GM12875 (cell line): ENCODE results near the gene MGAT3.

Experiments
- H3K4me3 ChIP-seq: one replicate; pipeline ENCODE4 v1.5.1; 2011; ENCODE audit warnings: low read depth, low read length, control low read depth
- TF ChIP-seq, protein P1 (sequence below): IDR thresholded peaks from 2 replicates; pipeline ENCODE4 v1.5.1; 2011; ENCODE audit warnings: low read depth, mild to moderate bottlenecking, control low read depth, inconsistent platforms, low read length, moderate library complexity, borderline replicate concordance; ENCODE audit not compliant: insufficient read depth

MGAT3 gene

DNA sequence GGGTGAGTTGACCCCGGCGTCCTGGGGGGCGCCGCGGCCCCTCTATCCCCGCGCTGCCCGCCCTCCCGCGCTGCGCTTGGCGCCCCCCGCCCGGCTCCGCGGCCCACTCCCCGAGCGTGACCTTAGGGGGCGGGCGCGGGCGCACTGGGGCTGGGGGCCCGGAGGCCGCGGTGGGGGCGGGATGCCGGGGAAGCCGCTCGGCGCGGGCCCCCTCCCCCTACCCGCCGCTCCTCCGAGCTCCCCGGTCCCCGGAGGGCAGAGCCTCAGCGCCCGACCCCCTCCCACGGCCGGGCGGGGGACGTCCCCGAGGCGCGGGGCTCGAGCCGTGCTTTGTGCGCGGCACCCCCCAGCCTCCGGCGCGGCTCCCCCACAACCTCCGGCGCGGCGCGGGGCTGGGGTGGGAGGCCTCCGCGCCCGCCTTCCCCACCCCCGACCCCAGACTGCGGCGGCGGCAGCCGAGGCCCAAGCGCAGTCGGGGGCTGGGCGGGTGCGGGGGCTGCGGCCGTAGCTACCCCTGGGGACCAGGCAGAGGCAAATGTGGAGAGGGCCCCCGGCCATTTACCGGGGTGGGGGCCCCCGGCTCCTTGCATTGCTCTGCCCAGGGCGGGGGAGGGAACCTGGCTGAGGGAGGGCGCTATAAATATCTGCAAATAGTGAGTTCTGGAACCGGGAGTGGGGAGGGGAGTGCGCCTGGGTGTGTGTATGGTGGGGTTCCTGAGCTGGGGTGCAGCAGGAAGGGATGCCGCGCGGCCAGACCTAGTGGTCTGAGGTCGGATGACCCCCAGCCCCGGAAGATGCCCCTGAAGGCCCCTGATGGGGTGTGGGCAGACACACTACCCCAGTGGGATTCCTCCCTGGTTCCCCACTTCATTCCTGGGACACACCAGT, 988 bp downstream of the MGAT3 start:
- TF ChIP-seq, protein P1, sequence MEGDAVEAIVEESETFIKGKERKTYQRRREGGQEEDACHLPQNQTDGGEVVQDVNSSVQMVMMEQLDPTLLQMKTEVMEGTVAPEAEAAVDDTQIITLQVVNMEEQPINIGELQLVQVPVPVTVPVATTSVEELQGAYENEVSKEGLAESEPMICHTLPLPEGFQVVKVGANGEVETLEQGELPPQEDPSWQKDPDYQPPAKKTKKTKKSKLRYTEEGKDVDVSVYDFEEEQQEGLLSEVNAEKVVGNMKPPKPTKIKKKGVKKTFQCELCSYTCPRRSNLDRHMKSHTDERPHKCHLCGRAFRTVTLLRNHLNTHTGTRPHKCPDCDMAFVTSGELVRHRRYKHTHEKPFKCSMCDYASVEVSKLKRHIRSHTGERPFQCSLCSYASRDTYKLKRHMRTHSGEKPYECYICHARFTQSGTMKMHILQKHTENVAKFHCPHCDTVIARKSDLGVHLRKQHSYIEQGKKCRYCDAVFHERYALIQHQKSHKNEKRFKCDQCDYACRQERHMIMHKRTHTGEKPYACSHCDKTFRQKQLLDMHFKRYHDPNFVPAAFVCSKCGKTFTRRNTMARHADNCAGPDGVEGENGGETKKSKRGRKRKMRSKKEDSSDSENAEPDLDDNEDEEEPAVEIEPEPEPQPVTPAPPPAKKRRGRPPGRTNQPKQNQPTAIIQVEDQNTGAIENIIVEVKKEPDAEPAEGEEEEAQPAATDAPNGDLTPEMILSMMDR, result no peak
- peak overlapping the region; percentile 79 for H3K4me3 ChIP-seq

DNA sequence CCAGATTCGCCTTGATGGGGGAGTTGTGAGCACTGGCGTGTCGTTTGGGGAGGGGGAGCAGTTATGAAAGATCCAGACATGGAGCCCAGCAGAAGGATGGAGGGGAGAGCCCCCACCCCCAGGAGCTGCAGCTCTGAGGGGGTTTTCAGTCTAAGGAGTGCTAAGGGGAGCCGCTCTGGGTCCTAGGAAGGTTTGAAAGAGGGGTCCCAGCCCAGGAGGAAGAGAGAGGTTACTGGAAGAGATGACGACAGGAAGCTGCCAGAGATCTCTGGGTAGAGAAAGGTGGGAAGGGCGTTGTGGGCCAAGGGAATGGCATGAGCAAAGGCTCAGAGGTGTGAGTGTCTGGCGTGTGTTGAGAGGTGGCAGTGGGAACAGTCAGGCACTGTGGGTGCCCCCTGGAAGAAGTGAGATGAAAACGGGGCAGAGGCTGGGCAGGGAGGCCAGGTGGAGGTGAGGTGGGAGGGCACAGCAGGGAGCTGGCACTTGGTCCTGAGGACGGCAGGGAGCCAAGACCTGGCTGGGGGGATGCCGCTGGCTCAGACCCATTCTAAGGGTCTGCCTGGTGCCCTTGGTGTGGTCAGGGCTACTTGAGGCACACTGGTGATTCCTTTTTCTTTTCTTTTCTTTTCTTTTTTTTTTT, 1.8 kb downstream of the MGAT3 start:
- peak overlapping the region; percentile 79 for H3K4me3 ChIP-seq
- TF ChIP-seq, protein P1, result no peak

DNA sequence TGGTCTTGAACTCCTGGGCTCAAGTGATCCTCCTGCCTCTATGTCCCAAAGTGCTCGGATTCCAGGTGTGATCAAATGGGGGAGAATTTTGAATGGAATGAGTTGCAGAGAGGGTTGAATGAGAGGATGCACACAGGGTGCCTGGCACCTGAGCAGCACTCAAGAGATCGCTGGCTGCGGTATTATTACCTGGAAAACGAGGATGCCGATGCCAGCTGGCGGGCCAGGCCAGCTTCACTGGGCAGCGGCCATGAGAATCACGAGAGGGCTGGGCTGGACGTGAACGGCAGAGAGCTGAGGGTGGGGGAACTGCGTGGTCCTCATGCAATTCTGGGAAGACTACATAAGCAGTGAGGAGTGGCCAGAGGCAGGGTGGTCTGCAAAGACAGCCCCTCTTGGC, 2.9 kb downstream of the MGAT3 start:
- no peak overlapping the region for H3K4me3 ChIP-seq
- TF ChIP-seq, protein P1, result no peak

GRCh38 chr22:39462443-39463221, 5.8 kb downstream of the MGAT3 start:
- TF ChIP-seq, protein P1, result no peak
- no peak overlapping the region for H3K4me3 ChIP-seq

- TF ChIP-seq, protein P1, result no peak
- no peak overlapping the region for H3K4me3 ChIP-seq
Measured at GRCh38 chr22:39463277-39463676, 6.5 kb downstream of the MGAT3 start.

DNA sequence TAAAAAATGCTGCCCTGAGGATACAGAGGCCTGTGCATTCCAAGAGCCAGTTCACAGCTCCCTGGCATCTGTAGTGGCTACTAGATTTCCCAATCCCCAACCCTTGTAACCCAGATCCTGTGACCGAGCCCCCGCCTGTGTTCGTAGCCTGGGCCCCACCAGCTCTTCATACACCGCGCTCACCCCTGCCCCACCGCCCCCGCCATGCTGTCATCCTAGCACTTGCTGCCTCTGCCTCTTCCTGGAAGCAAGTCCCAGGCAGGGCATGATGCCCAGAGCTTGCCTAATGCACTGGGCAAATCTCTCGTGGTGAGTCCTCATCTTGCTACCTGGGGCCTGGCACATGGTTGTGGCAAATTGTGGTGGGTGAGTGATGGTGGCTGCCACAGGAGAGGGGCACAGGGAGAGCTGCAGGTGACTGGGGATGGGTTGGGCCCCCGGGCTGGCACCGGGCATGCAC, 7.1 kb downstream of the MGAT3 start:
- H3K4me3 ChIP-seq, result no peak overlapping the region
- TF ChIP-seq, protein P1, result no peak
